ENCODE measurements around the gene DHX57. TPM values are rescaled to one million over a fixed set of nuclear protein-coding genes. Genes with fewer than 3 reads are reported as not detected.

DHX57 gene
- total and polyA plus RNA-seq, 2 experiments from 2014 or later: 13.3 to 32.9 TPM

DNA sequence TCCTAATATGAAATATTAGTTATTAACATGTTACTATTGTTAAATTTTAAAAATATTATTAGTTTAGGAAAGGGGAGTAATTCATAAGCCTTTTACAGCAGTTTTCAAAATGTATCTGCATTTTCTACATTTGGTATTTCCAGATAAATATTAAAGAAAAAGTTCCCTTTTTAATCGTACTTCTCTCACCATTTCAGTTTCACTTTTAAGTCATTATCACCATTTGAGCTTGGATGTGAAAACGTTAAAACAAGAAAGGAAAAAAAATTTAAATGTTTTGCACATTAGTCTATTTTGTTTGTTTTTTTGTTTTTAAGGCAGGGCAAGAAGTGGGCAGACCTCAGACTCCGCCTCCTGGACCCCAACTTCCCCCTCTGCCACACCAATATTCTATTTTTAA, 121.2 kb downstream of the DHX57 start (continued):
- no peak for TF ChIP-seq NANOG (IDR thresholded peaks at IDR 0.05; ENCODE audit: borderline replicate concordance)
- TF ChIP-seq EZH2 (IDR thresholded peaks at IDR 0.05; ENCODE audit: low read depth, unreplicated experiment): no peak
- no peak for TF ChIP-seq CREB1 (CRISPR knock-in tag; IDR thresholded peaks at IDR 0.05; ENCODE audit: low read depth)
- TF ChIP-seq, protein P1, sequence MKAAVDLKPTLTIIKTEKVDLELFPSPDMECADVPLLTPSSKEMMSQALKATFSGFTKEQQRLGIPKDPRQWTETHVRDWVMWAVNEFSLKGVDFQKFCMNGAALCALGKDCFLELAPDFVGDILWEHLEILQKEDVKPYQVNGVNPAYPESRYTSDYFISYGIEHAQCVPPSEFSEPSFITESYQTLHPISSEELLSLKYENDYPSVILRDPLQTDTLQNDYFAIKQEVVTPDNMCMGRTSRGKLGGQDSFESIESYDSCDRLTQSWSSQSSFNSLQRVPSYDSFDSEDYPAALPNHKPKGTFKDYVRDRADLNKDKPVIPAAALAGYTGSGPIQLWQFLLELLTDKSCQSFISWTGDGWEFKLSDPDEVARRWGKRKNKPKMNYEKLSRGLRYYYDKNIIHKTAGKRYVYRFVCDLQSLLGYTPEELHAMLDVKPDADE (IDR thresholded peaks at IDR 0.05): no peak
- TF ChIP-seq, protein P2, sequence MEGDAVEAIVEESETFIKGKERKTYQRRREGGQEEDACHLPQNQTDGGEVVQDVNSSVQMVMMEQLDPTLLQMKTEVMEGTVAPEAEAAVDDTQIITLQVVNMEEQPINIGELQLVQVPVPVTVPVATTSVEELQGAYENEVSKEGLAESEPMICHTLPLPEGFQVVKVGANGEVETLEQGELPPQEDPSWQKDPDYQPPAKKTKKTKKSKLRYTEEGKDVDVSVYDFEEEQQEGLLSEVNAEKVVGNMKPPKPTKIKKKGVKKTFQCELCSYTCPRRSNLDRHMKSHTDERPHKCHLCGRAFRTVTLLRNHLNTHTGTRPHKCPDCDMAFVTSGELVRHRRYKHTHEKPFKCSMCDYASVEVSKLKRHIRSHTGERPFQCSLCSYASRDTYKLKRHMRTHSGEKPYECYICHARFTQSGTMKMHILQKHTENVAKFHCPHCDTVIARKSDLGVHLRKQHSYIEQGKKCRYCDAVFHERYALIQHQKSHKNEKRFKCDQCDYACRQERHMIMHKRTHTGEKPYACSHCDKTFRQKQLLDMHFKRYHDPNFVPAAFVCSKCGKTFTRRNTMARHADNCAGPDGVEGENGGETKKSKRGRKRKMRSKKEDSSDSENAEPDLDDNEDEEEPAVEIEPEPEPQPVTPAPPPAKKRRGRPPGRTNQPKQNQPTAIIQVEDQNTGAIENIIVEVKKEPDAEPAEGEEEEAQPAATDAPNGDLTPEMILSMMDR (conservative IDR thresholded peaks at IDR 0.05; ENCODE audit: low read depth in 2 of 2): no peak

DNA sequence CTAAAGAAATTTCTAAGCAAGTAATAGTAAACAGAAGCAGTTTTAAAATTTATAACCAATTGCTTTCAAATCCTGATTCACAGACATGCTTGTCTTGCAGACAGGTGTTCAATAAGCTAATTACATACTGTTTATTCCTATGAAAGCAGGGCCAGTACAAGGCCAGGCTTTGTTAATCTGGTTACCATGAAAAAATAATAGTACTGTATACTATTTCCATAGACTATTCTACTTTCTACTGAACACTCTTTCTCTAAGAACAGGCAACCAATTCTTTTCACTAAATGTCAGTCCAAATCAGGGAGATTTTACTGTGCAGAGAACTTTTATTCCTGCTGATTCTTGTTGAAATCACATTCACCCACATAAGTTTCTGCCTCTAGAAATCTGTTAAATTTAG, 121.7 kb downstream of the DHX57 start:
- Histone ChIP-seq H3F3A (replicated peaks; ENCODE audit: low read depth) (peaks cover 14% of the 10 kb centered on the region; the same call in 1 of the 2 replicates), H3K4me1 (ENCODE audit: insufficient read depth) (peaks cover 11% of the 10 kb centered on the region), H3K27ac (ENCODE audit: low read depth) (no peak overlapping the region), H3K36me3 (ENCODE audit: insufficient read depth) (peaks cover 10% of the 10 kb centered on the region), H3K4me3 (no peak overlapping the region), H3K9me2 (ENCODE audit: insufficient read depth) (no peaks in the 10 kb centered on the region), H3K4me2 (no peak overlapping the region), H3K27me3 (ENCODE audit: insufficient read depth) (no peaks in the 10 kb centered on the region), H4K20me1 (replicated peaks; ENCODE audit: insufficient read depth) (peaks cover 12% of the 10 kb centered on the region), H3K79me2 (replicated peaks; ENCODE audit: insufficient read depth) (peaks cover 21% of the 10 kb centered on the region), H2AFZ (no peak overlapping the region)
- TF ChIP-seq, protein P2 (conservative IDR thresholded peaks at IDR 0.05; ENCODE audit: low read depth in 2 of 2): no peak
- TF ChIP-seq EZH2phosphoT487 (IDR thresholded peaks at IDR 0.05; ENCODE audit: unreplicated experiment): no peak
- TF ChIP-seq JUNB (IDR thresholded peaks at IDR 0.05; ENCODE audit: unreplicated experiment): no peak
- Mint-ChIP-seq H3K36me3 (ENCODE audit: low read depth) (peaks cover 22% of the 10 kb centered on the region), H3K9me3 (peaks cover 11% of the 10 kb centered on the region; the same call in 2 of the 3 replicates), H3K4me1 (peaks cover 13% of the 10 kb centered on the region), H3K27me3 (ENCODE audit: insufficient read depth, low read depth, poor library complexity) (peaks cover 22% of the 10 kb centered on the region), H3K27ac (no peak overlapping the region), H3K4me3 (no peak overlapping the region)
- DNase-seq (ENCODE audit: low spot score): no peak
- ATAC-seq: no peak

Measured in GM23338 (cell line).